SK-N-MC (cell line): ENCODE measurements around the gene PTPRM.

Experiments used
- EZH2 ChIP-seq: fragments of 200-600 bp; sonication (generic); IDR thresholded peaks from one replicate; pipeline ENCODE4 v1.6.1; 2017; ENCODE audit warnings: antibody characterized with exemption
- FOXP2 ChIP-seq: optimal IDR thresholded peaks from 2 replicates; pipeline ENCODE3; 2011; ENCODE audit warnings: mild to moderate bottlenecking, moderate library complexity; ENCODE audit not compliant: insufficient read depth; ENCODE audit errors: extremely low read length, control extremely low read depth
- POLR2AphosphoS5 ChIP-seq: IDR thresholded peaks from 2 replicates; pipeline ENCODE4 v1.6.1; 2012; ENCODE audit warnings: mild to moderate bottlenecking, low read depth, low read length, borderline replicate concordance

GRCh38 chr18:8097927-8098326 lies 530.8 kb downstream of the PTPRM start:
- TF ChIP-seq POLR2AphosphoS5 = no peak
- no peak for TF ChIP-seq EZH2
- TF ChIP-seq FOXP2 = no peak
